Thoracic aorta (tissue), 2 donors: ENCODE results near the gene PLA2G1B. TPM values are rescaled to one million over a fixed set of nuclear protein-coding genes. Genes with fewer than 3 reads are reported as not detected.

Source experiments
- ATAC-seq: fragments of 150-250 bp; one replicate; pipeline ENCODE4 v1.8.0; 2017; ENCODE audit warnings: low read depth; ENCODE audit not compliant: insufficient number of reproducible peaks, low FRiP score
- DNase-seq: peaks from one replicate; pipeline ENCODE4 v3.0.0-alpha.2; 2020; ENCODE audit warnings: low spot score
- H3K27ac ChIP-seq, 2 donors: fragments of 200-600 bp; sonication (generic); 1 replicate in 1 of 2; 2 replicates in 1 of 2; pipeline ENCODE4 v1.5.1; 2016; ENCODE audit warnings: mild to moderate bottlenecking in 2 of 2, moderate library complexity in 2 of 2
- H3K27me3 ChIP-seq: fragments of 200-600 bp; sonication (generic); replicated peaks from 2 replicates; pipeline ENCODE4 v1.6.0; 2016; ENCODE audit warnings: mild to moderate bottlenecking; ENCODE audit not compliant: insufficient read depth
- H3K36me3 ChIP-seq: fragments of 200-600 bp; sonication (generic); one replicate; pipeline ENCODE4 v1.5.1; 2016
- H3K4me1 ChIP-seq, 2 donors: fragments of 200-600 bp; sonication (generic); 1 replicate in 1 of 2; 2 replicates in 1 of 2; pipeline versions ENCODE4 v1.5.1 to v1.6.0; 2016; ENCODE audit warnings: low read depth in 2 of 2, mild to moderate bottlenecking in 1 of 2; ENCODE audit not compliant: control insufficient read depth in 1 of 2
- H3K4me3 ChIP-seq: fragments of 200-600 bp; sonication (generic); 2 replicates; pipeline ENCODE4 v1.5.1; 2016; ENCODE audit warnings: mild to moderate bottlenecking
- H3K9me3 ChIP-seq: fragments of 200-600 bp; sonication (generic); 2 replicates; pipeline ENCODE4 v1.5.1; 2016
- CTCF ChIP-seq: fragments of 200-600 bp; sonication (generic); IDR thresholded peaks from one replicate; pipeline ENCODE4 v1.5.1; 2019; ENCODE audit warnings: antibody characterized with exemption
- total RNA-seq, 2 donors: library from RNA; depleted of rRNA; stranded (reverse); fragments of >200 nt; gene quantifications; one replicate each; pipeline versions ENCODE4 v1.1.0 to v1.2.3, GENCODE V29; 2016

The PLA2G1B gene
- total RNA-seq, 2 donors from 2014 or later = not detected

- Histone ChIP-seq H3K4me1 (peaks cover 2 to 12% of the 10 kb centered on the region in 2 donors), H3K36me3 (no peaks in the 10 kb centered on the region), H3K27ac (no peak overlapping the region), H3K9me3 (no peaks in the 10 kb centered on the region), H3K4me3 (no peak overlapping the region), H3K27me3 (peaks cover 4% of the 10 kb centered on the region)
- peak; percentile 21 for ATAC-seq
- no peak for DNase-seq
- TF ChIP-seq CTCF = no peak
Measured at GRCh38 chr12:120363274-120363855, 35.8 kb upstream of the PLA2G1B start.

GRCh38 chr12:120362516-120363273, 35.1 kb upstream of the PLA2G1B start:
- H3K4me1 ChIP-seq = peaks cover 0 to 6% of the 10 kb centered on the region in 2 donors

GRCh38 chr12:120361506-120362208, 34.1 kb upstream of the PLA2G1B start:
- no peak overlapping the region for H3K27ac ChIP-seq
- no peak for DNase-seq

More at GRCh38 chr12:120362516-120363273, 35.1 kb upstream of the PLA2G1B start:
- TF ChIP-seq CTCF = no peak
- Histone ChIP-seq H3K27ac (no peak overlapping the region), H3K9me3 (no peaks in the 10 kb centered on the region), H3K27me3 (peaks cover 4% of the 10 kb centered on the region), H3K4me3 (no peak overlapping the region), H3K36me3 (no peaks in the 10 kb centered on the region)
- no peak for DNase-seq
- ATAC-seq = no peak

GRCh38 chr12:120359128-120359527, 31.5 kb upstream of the PLA2G1B start:
- Histone ChIP-seq H3K27me3 (peaks cover 4% of the 10 kb centered on the region), H3K27ac (no peak overlapping the region), H3K36me3 (no peaks in the 10 kb centered on the region), H3K9me3 (no peaks in the 10 kb centered on the region), H3K4me3 (no peak overlapping the region), H3K4me1 (peaks cover 0 to 5% of the 10 kb centered on the region in 2 donors)
- ATAC-seq (no peak), DNase-seq (no peak)
- no peak for TF ChIP-seq CTCF

More at GRCh38 chr12:120361506-120362208, 34.1 kb upstream of the PLA2G1B start:
- Histone ChIP-seq H3K36me3 (no peaks in the 10 kb centered on the region), H3K27me3 (peaks cover 4% of the 10 kb centered on the region), H3K9me3 (no peaks in the 10 kb centered on the region), H3K4me1 (peaks cover 0 to 5% of the 10 kb centered on the region in 2 donors), H3K4me3 (peak overlapping the region; percentile 65)
- no peak for TF ChIP-seq CTCF
- no peak for ATAC-seq
